Measurements from ENCODE around the gene C9orf153.

DNA sequence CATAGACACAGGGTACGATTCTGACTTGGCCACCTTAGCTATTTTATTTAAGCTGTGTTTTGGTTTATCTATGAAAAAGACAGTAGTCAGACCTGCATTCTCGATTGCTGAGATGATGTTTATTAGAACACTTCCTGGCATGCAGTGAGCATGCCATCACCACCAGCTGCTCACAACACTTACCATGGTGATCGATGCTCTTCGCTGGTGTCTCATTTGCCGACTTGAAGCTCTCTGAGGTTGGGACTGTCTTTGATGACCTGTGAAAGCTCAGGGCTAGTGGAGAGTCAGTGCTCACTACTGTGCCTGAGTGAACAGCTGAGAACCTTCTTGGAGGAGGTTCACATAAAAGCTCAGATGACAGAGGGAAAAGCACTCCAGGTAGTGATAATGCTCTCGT, 4.4 kb upstream of the C9orf153 start:
- TF ChIP-seq POLR2AphosphoS5 (IDR thresholded peaks at IDR 0.05; ENCODE audit: borderline replicate concordance, low read depth, low read length) (no peak), EZH2 (IDR thresholded peaks at IDR 0.05) (no peak), FOXP2 (optimal IDR thresholded peaks at IDR 0.05; ENCODE audit: control extremely low read depth, extremely low read length, insufficient read depth) (no peak)
